Chondrocyte (in vitro differentiated cells): ENCODE results near the gene RASGRP3. TPM values are rescaled to one million over a fixed set of nuclear protein-coding genes. Genes with fewer than 3 reads are reported as not detected.

Source experiments
- DNase-seq: peaks from one replicate; pipeline ENCODE4 v3.0.0; 2021; ENCODE audit warnings: mixed read lengths, low spot score
- H3K27ac Mint-ChIP-seq: one replicate; pipeline ENCODE4 v1.8.0; 2021; ENCODE audit warnings: mild to moderate bottlenecking, moderate library complexity, mixed read lengths; ENCODE audit not compliant: unreplicated experiment
- H3K27me3 Mint-ChIP-seq: 2 replicates; pipeline ENCODE4 v1.8.0; 2021; ENCODE audit warnings: low read depth, mixed read lengths
- H3K36me3 Mint-ChIP-seq: 2 replicates; pipeline ENCODE4 v1.8.0; 2021; ENCODE audit warnings: low read depth, mixed read lengths
- H3K4me1 Mint-ChIP-seq: 2 replicates; pipeline ENCODE4 v1.8.0; 2021; ENCODE audit warnings: low read depth, mild to moderate bottlenecking, mixed read lengths
- H3K4me3 Mint-ChIP-seq: one replicate; pipeline ENCODE4 v1.8.0; 2021; ENCODE audit warnings: mild to moderate bottlenecking, moderate library complexity, mixed read lengths; ENCODE audit not compliant: unreplicated experiment
- H3K9me3 Mint-ChIP-seq: 2 replicates; pipeline ENCODE4 v1.8.0; 2021; ENCODE audit warnings: low read depth, mixed read lengths
- CTCF ChIP-seq: fragments of 200-600 bp; sonication (generic); IDR thresholded peaks from 2 replicates; pipeline ENCODE4 v1.5.0; 2021; ENCODE audit warnings: antibody characterized with exemption, mild to moderate bottlenecking, moderate library complexity
- total RNA-seq: library from RNA; stranded (reverse); gene quantifications from 3 replicates; pipeline ENCODE4 v1.2.1, GENCODE V29; 2021

RASGRP3 gene
- total RNA-seq, 1 donor from 2014 or later: 3.0 TPM

GRCh38 chr2:33478968-33479731 is 2.7 kb downstream of the RASGRP3 start:
- Mint-ChIP-seq H3K9me3 (no peaks in the 10 kb centered on the region), H3K4me3 (no peak overlapping the region), H3K27me3 (no peaks in the 10 kb centered on the region), H3K36me3 (peaks cover 3% of the 10 kb centered on the region), H3K4me1 (peaks cover 50% of the 10 kb centered on the region), H3K27ac (no peak overlapping the region)
- DNase-seq: no peak
- TF ChIP-seq CTCF: no peak

- Mint-ChIP-seq H3K27ac (no peak overlapping the region), H3K4me3 (no peak overlapping the region), H3K27me3 (no peaks in the 10 kb centered on the region), H3K4me1 (peaks cover 46% of the 10 kb centered on the region), H3K9me3 (peaks cover 7% of the 10 kb centered on the region), H3K36me3 (peaks cover 7% of the 10 kb centered on the region)
- DNase-seq: no peak
- TF ChIP-seq CTCF: no peak
These were observed 6.1 kb downstream of the RASGRP3 start for GRCh38 chr2:33482518-33482917.

- Mint-ChIP-seq H3K27me3 (no peaks in the 10 kb centered on the region), H3K4me1 (peaks cover 45% of the 10 kb centered on the region), H3K4me3 (peak overlapping the region; percentile 25), H3K9me3 (peaks cover 7% of the 10 kb centered on the region), H3K27ac (peak overlapping the region; percentile 94), H3K36me3 (peaks cover 7% of the 10 kb centered on the region)
- no peak for DNase-seq
- no peak for TF ChIP-seq CTCF
These were observed 7.7 kb downstream of the RASGRP3 start for GRCh38 chr2:33484042-33484621.

- Mint-ChIP-seq H3K9me3 (peaks cover 7% of the 10 kb centered on the region), H3K27ac (peak overlapping the region; percentile 94), H3K27me3 (no peaks in the 10 kb centered on the region), H3K36me3 (peaks cover 7% of the 10 kb centered on the region), H3K4me3 (no peak overlapping the region), H3K4me1 (peaks cover 43% of the 10 kb centered on the region)
- DNase-seq: no peak
- no peak for TF ChIP-seq CTCF
These were observed 8.6 kb downstream of the RASGRP3 start for GRCh38 chr2:33485051-33485450.

- peaks cover 4% of the 10 kb centered on the region for H3K36me3 Mint-ChIP-seq
- peaks cover 42% of the 10 kb centered on the region for H3K4me1 Mint-ChIP-seq
- no peak overlapping the region for H3K4me3 Mint-ChIP-seq
- DNase-seq: no peak
- no peak overlapping the region for H3K27ac Mint-ChIP-seq
- no peak for TF ChIP-seq CTCF
- no peaks in the 10 kb centered on the region for H3K27me3 Mint-ChIP-seq
- H3K9me3 Mint-ChIP-seq: peaks cover 7% of the 10 kb centered on the region
These were observed 10.1 kb downstream of the RASGRP3 start for GRCh38 chr2:33486544-33486943.
